ENCODE results near the gene DNM3.

GRCh38 chr1:171807556-171807955, 33.7 kb upstream of the DNM3 start:
- TF ChIP-seq TCF4 (CRISPR knock-in tag; IDR thresholded peaks at IDR 0.05; ENCODE audit: borderline replicate concordance), result no peak
- TF ChIP-seq ZNF8 (CRISPR knock-in tag; IDR thresholded peaks at IDR 0.05), result no peak
- no peak for TF ChIP-seq CSDC2 (CRISPR knock-in tag; IDR thresholded peaks at IDR 0.05)
- no peak for TF ChIP-seq ZFP3 (CRISPR knock-in tag; IDR thresholded peaks at IDR 0.05)
- no peak for TF ChIP-seq CSRNP3 (CRISPR knock-in tag; IDR thresholded peaks at IDR 0.05)
- TF ChIP-seq, protein P1, sequence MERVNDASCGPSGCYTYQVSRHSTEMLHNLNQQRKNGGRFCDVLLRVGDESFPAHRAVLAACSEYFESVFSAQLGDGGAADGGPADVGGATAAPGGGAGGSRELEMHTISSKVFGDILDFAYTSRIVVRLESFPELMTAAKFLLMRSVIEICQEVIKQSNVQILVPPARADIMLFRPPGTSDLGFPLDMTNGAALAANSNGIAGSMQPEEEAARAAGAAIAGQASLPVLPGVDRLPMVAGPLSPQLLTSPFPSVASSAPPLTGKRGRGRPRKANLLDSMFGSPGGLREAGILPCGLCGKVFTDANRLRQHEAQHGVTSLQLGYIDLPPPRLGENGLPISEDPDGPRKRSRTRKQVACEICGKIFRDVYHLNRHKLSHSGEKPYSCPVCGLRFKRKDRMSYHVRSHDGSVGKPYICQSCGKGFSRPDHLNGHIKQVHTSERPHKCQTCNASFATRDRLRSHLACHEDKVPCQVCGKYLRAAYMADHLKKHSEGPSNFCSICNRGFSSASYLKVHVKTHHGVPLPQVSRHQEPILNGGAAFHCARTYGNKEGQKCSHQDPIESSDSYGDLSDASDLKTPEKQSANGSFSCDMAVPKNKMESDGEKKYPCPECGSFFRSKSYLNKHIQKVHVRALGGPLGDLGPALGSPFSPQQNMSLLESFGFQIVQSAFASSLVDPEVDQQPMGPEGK (CRISPR knock-in tag; IDR thresholded peaks at IDR 0.05; ENCODE audit: borderline replicate concordance), result no peak
- no peak for TF ChIP-seq GLIS3 (CRISPR knock-in tag; IDR thresholded peaks at IDR 0.05)
- TF ChIP-seq, protein P2, sequence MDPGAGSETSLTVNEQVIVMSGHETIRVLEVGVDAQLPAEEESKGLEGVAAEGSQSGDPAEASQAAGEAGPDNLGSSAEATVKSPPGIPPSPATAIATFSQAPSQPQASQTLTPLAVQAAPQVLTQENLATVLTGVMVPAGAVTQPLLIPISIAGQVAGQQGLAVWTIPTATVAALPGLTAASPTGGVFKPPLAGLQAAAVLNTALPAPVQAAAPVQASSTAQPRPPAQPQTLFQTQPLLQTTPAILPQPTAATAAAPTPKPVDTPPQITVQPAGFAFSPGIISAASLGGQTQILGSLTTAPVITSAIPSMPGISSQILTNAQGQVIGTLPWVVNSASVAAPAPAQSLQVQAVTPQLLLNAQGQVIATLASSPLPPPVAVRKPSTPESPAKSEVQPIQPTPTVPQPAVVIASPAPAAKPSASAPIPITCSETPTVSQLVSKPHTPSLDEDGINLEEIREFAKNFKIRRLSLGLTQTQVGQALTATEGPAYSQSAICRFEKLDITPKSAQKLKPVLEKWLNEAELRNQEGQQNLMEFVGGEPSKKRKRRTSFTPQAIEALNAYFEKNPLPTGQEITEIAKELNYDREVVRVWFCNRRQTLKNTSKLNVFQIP (CRISPR knock-in tag; IDR thresholded peaks at IDR 0.05; ENCODE audit: borderline replicate concordance, low read depth), result no peak
- TF ChIP-seq ZNF70 (CRISPR knock-in tag; IDR thresholded peaks at IDR 0.05), result no peak
- no peak for TF ChIP-seq ZNF565 (CRISPR knock-in tag; conservative IDR thresholded peaks at IDR 0.05; ENCODE audit: low read depth)
- TF ChIP-seq ZFP30 (CRISPR knock-in tag; IDR thresholded peaks at IDR 0.05), result no peak

Measured in SK-N-SH treated with all-trans-retinoic acid at 6 μM for 48 hours (cell line).